ENCODE data around the gene HYOU1.

DNA sequence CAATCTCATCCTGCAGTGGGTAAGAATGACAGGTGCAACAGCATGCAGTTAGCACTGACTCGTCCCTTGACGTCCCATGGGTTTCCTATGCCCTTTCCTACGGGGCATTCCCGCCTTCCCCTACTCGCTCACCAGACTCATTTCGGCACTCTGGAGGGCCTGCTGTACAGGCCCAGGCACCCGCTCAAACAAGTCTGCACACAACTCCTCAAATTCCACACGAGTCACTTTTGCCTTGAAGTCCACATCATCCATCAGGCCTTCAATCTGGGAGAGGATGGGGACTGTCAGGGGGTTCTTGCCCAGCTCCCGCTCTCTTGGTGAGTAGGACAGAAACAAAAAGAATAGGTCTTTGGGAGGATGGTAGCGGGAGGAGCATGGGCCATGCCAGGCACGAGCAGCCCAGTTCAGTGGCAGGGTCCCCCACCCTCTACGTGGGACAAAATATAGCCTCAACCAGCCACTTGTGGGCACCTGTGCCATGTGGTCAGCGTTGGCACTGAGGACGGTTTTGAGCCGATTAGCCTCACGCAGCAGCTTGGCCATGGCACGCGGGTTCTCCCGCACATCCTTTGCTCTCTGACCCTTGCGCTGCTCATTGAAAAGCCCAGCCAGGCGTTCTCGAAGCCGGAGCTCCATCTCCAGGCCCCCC is 4.7 kb downstream of the HYOU1 start:
- TF ChIP-seq, protein P1, sequence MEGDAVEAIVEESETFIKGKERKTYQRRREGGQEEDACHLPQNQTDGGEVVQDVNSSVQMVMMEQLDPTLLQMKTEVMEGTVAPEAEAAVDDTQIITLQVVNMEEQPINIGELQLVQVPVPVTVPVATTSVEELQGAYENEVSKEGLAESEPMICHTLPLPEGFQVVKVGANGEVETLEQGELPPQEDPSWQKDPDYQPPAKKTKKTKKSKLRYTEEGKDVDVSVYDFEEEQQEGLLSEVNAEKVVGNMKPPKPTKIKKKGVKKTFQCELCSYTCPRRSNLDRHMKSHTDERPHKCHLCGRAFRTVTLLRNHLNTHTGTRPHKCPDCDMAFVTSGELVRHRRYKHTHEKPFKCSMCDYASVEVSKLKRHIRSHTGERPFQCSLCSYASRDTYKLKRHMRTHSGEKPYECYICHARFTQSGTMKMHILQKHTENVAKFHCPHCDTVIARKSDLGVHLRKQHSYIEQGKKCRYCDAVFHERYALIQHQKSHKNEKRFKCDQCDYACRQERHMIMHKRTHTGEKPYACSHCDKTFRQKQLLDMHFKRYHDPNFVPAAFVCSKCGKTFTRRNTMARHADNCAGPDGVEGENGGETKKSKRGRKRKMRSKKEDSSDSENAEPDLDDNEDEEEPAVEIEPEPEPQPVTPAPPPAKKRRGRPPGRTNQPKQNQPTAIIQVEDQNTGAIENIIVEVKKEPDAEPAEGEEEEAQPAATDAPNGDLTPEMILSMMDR (IDR thresholded peaks at IDR 0.05): no peak
- no peak for TF ChIP-seq POLR2A (IDR thresholded peaks at IDR 0.05)

Data from uterus (tissue), 2 donors.